Gastrocnemius medialis (tissue), 4 donors: Measurements from ENCODE around the gene ZNF766. TPM values are rescaled to one million over a fixed set of nuclear protein-coding genes. Genes with fewer than 3 reads are reported as not detected.

Experiments
- ATAC-seq, 2 donors: fragments of 150-250 bp; one replicate each; pipeline ENCODE4 v1.9.1; 2016
- DNase-seq, 2 donors: peaks; one replicate each; pipeline ENCODE4 v3.0.0-alpha.2; 2019
- H3K27ac ChIP-seq, 4 donors: fragments of 200-600 bp; sonication (generic); 1 replicate in 1 of 4; 2 replicates in 3 of 4; pipeline ENCODE4 v1.5.1; 2016 to 2018; ENCODE audit warnings: mild to moderate bottlenecking in 2 of 4, moderate library complexity in 1 of 4
- H3K27me3 ChIP-seq, 3 donors: fragments of 200-600 bp; sonication (generic) in 2 of 3; 1 replicate in 1 of 3; 2 replicates in 2 of 3; pipeline versions ENCODE4 v1.5.1 to v1.6.0; 2016 to 2019; ENCODE audit warnings: mild to moderate bottlenecking in 1 of 3, moderate library complexity in 1 of 3
- H3K36me3 ChIP-seq, 2 donors: fragments of 200-600 bp; sonication (generic) in 1 of 2; one replicate each; pipeline ENCODE4 v1.5.1; 2017 to 2018
- H3K4me1 ChIP-seq, 2 donors: fragments of 200-600 bp; sonication (generic) in 1 of 2; one replicate each; pipeline ENCODE4 v1.5.1; 2016 to 2017; ENCODE audit warnings: mild to moderate bottlenecking in 2 of 2
- H3K4me3 ChIP-seq, 4 donors: fragments of 200-600 bp; sonication (generic) in 3 of 4; 1 replicate in 1 of 4; 2 replicates in 3 of 4; pipeline ENCODE4 v1.5.1; 2016 to 2019; ENCODE audit warnings: mild to moderate bottlenecking in 2 of 4
- H3K9me3 ChIP-seq, 3 donors: fragments of 200-600 bp; sonication (generic) in 2 of 3; 1 replicate in 1 of 3; 2 replicates in 2 of 3; pipeline ENCODE4 v1.5.1; 2016 to 2019
- POLR2A ChIP-seq, 2 donors: fragments of 450-650 bp; IDR thresholded peaks; one replicate each; pipeline ENCODE4 v1.6.1; 2017; ENCODE audit warnings: antibody characterized with exemption in 2 of 2, mild to moderate bottlenecking in 2 of 2, moderate library complexity in 2 of 2
- in situ Hi-C, 4 donors: fragments of 200-750 bp; cut with MboI; loops; one replicate each; pipeline versions ENCODE4 v1.15.0 to v1.8.0; 2017; ENCODE audit warnings: low sequenced_read_pairs in 4 of 4
- intact Hi-C: fragments of 100-400 bp; cut with DNase I; formaldehyde crosslinking; loops from one replicate; pipeline ENCODE4 v1.15.1; 2023; ENCODE audit warnings: low total_unique reads
- total RNA-seq, 4 donors: library from RNA; depleted of rRNA; stranded (reverse); fragments of >200 nt; gene quantifications; one replicate each; pipeline versions ENCODE4 v1.1.0 to v1.2.3, GENCODE V29; 2016
- TF ChIP-seq, protein P1 (sequence below), 5 experiments: fragments of 450-650 bp in 3 of 5; fragments of 200-600 bp in 2 of 5; sonication (generic) in 2 of 5; IDR thresholded peaks in 4 of 5; conservative IDR thresholded peaks in 1 of 5; 1 replicate in 4 of 5; 2 replicates in 1 of 5; pipeline ENCODE4 v1.5.1; 2016 to 2019; ENCODE audit warnings: antibody characterized with exemption in 5 of 5, mild to moderate bottlenecking in 3 of 5, moderate library complexity in 3 of 5

ZNF766 gene
- total RNA-seq, 4 donors from 2014 or later = 6.6 to 11.6 (median 7.7) TPM

DNA sequence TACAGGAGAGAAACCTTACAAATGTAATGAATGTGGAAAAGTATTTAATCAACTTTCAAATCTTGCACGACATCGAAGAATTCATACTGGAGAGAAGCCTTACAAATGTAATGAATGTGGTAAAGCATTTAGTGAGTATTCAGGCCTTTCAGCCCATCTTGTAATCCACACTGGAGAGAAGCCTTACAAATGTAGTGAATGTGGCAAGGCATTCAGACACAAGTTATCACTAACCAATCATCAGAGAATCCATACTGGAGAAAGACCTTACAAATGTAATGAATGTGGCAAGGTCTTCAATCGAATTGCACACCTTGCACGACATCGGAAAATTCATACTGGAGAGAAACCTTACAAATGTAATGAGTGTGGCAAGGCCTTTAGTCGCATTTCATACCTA lies 53.0 kb downstream of the ZNF766 start:
- Histone ChIP-seq H3K27ac (no peak overlapping the region), H3K27me3 (no peaks in the 10 kb centered on the region), H3K9me3 (peaks cover 17 to 99% (median 65%) of the 10 kb centered on the region in 3 donors), H3K36me3 (peaks cover 14 to 74% of the 10 kb centered on the region in 2 donors), H3K4me1 (no peaks in the 10 kb centered on the region), H3K4me3 (peak overlapping the region in 2 of 4 donors; percentile 8 to 47)
- DNase-seq (no peak), ATAC-seq (no peak)
- intact Hi-C loops (no loop called here), in situ Hi-C loops (no loop called here)
- no peak for TF ChIP-seq POLR2A (IDR thresholded peaks at IDR 0.05)
- TF ChIP-seq, protein P1, sequence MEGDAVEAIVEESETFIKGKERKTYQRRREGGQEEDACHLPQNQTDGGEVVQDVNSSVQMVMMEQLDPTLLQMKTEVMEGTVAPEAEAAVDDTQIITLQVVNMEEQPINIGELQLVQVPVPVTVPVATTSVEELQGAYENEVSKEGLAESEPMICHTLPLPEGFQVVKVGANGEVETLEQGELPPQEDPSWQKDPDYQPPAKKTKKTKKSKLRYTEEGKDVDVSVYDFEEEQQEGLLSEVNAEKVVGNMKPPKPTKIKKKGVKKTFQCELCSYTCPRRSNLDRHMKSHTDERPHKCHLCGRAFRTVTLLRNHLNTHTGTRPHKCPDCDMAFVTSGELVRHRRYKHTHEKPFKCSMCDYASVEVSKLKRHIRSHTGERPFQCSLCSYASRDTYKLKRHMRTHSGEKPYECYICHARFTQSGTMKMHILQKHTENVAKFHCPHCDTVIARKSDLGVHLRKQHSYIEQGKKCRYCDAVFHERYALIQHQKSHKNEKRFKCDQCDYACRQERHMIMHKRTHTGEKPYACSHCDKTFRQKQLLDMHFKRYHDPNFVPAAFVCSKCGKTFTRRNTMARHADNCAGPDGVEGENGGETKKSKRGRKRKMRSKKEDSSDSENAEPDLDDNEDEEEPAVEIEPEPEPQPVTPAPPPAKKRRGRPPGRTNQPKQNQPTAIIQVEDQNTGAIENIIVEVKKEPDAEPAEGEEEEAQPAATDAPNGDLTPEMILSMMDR (IDR thresholded peaks at IDR 0.05 in 4 of 5, conservative IDR thresholded peaks at IDR 0.05 in 1 of 5) = no peak

DNA sequence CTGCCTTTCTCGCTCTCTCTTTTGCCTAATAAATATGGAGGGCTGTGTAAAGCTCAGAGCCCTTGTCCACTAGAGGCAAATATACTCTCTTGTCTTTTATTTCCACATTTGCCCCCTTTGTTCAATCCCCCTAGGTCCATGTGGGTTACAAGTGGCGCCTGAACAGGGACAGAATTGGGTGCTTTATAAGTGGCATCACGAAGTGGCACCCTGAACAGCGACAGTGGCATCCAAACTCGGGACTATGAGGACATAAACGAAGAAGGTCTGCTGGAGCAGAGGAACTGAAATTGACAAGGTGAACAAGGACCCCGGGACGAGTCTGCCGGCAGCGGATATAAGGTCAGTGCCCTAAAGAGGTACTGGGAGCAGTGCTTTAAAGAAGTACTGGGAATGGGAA lies 62.4 kb downstream of the ZNF766 start:
- intact Hi-C loops = no loop called here
- in situ Hi-C loops = no loop called here

DNA sequence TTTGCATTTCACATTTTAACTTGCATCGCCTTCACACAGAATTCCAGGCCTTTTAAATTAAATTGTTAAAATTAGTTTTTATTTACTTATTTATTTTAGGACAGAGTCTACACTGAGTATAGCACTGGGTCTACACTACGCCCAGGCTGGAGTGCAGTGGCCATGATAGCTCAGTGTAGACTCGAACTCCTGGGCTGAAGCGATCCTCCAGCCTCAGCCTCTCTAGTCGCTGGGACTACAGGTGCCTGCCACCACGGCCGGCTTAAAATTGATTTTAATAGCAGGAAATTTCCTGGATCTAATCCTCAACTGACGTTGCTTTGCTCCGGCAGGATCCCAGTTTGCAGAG lies 66.4 kb downstream of the ZNF766 start:
- TF ChIP-seq, protein P1 (IDR thresholded peaks at IDR 0.05 in 4 of 5, conservative IDR thresholded peaks at IDR 0.05 in 1 of 5) = no peak
- TF ChIP-seq POLR2A (IDR thresholded peaks at IDR 0.05) = no peak
- DNase-seq (no peak), ATAC-seq (no peak)
- in situ Hi-C loops (no loop called here), intact Hi-C loops (loop anchor here (1.0 kb wide), 2 partner anchors 34 to 38 kb away; partner anchors contain the start of genes ZNF480 and ZNF880)
- peak overlapping the region; percentile 76 to 95 (median 90) for H3K4me3 ChIP-seq
- peak overlapping the region; percentile 72 to 81 (median 78) for H3K27ac ChIP-seq
- H3K9me3 ChIP-seq = peaks cover 6 to 33% (median 16%) of the 10 kb centered on the region in 3 donors
- no peaks in the 10 kb centered on the region for H3K36me3 ChIP-seq
- H3K27me3 ChIP-seq = no peaks in the 10 kb centered on the region
- H3K4me1 ChIP-seq = peaks cover 6 to 8% of the 10 kb centered on the region in 2 donors

More for the DNA sequence above, 62.4 kb downstream of the ZNF766 start:
- H3K27ac ChIP-seq = no peak overlapping the region
- ATAC-seq (no peak), DNase-seq (no peak)
- TF ChIP-seq, protein P1 (IDR thresholded peaks at IDR 0.05 in 4 of 5, conservative IDR thresholded peaks at IDR 0.05 in 1 of 5) = no peak
- no peak for TF ChIP-seq POLR2A (IDR thresholded peaks at IDR 0.05)
- peak overlapping the region in 1 of 4 donors; percentile 43 for H3K4me3 ChIP-seq
- no peaks in the 10 kb centered on the region for H3K27me3 ChIP-seq
- peaks cover 6 to 44% (median 19%) of the 10 kb centered on the region in 3 donors for H3K9me3 ChIP-seq
- peaks cover 1 to 2% of the 10 kb centered on the region in 2 donors for H3K4me1 ChIP-seq
- no peaks in the 10 kb centered on the region for H3K36me3 ChIP-seq

DNA sequence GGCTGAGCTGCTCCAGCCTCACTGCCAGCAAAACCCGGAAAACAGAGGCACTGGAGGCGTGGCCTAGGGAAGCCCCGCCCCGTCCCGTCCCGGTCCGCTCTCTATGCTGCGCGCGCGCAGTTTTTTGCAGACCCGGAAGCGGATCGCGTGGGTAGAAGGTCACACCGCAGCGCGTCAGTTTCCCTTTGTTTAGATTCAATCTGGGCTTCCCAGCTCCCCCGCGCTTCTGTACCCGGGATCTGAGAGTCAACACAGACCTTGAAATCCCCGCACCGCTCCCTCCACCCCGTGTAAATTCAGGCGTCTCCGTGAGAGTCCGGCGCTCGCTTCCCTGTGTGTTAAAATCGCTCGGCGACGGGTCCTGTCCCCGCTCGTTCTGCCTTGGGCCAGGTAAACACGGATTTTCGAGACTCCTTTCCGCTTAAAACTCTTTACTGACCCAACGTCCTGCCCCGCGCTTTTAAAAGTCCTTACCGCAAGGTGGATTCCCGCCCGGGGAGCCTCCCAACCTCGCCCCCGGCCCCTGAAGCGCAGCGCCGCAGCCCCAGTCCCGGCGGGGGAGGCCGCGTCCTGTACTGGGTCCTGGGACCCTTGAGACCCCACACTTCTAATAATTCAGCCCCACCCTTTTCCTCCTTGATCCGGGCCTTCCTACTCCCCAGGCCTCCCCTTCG lies 66.9 kb downstream of the ZNF766 start, which contains the start of gene ZNF610:
Gene ZNF610, plus strand, starts transcription at position 127 of the 674 bp plus-strand sequence. CDS start 12,930 bp downstream, outside the sequence.
- TF ChIP-seq, protein P1 (IDR thresholded peaks at IDR 0.05 in 4 of 5, conservative IDR thresholded peaks at IDR 0.05 in 1 of 5) = no peak
- peak in 1 of 2 donors; percentile 46 for TF ChIP-seq POLR2A (IDR thresholded peaks at IDR 0.05)
- intact Hi-C loops = loop anchor here (1.0 kb wide), 2 partner anchors 33 to 39 kb away; partner anchors contain the start of genes ZNF480 and ZNF880
- Histone ChIP-seq H3K27ac (peak within 1 kb of the TSS; percentile 72 to 81 (median 78)), H3K36me3 (no peaks in the 10 kb centered on the region), H3K4me1 (peaks cover 6 to 8% of the 10 kb centered on the region in 2 donors), H3K27me3 (no peaks in the 10 kb centered on the region), H3K9me3 (peaks cover 6 to 28% (median 13%) of the 10 kb centered on the region in 3 donors), H3K4me3 (peak within 1 kb of the TSS; percentile 76 to 95 (median 90))
- ATAC-seq = peak; percentile 94 to 99
- peak; percentile 70 to 73 for DNase-seq
- in situ Hi-C loops = no loop called here
